ENCODE measurements around the gene KCNIP4. TPM values are rescaled to one million over a fixed set of nuclear protein-coding genes. Genes with fewer than 3 reads are reported as not detected.

The KCNIP4 gene
- total and polyA plus RNA-seq, 10 donors, result not detected

- H3K4me3 ChIP-seq, result no peak overlapping the region
- no peaks in the 10 kb centered on the region for H3K36me3 ChIP-seq
- TF ChIP-seq CTCF (IDR thresholded peaks at IDR 0.05 in 8 of 11, conservative IDR thresholded peaks at IDR 0.05 in 3 of 11), result no peak
- TF ChIP-seq POLR2AphosphoS5 (IDR thresholded peaks at IDR 0.05), result no peak
- TF ChIP-seq POLR2A (IDR thresholded peaks at IDR 0.05), result no peak
- 32 to 70% (median 58%) methylated on average over 2 of the region's 2 CpGs for WGBS, 5 donors
- H3K9me3 ChIP-seq, result no peaks in the 10 kb centered on the region
- H3K27ac ChIP-seq, result no peak overlapping the region
- no peaks in the 10 kb centered on the region for H3K4me1 ChIP-seq
- H3K27me3 ChIP-seq (replicated peaks in 1 of 7), result no peaks in the 10 kb centered on the region
- no peak for DNase-seq
- intact Hi-C loops (cut with DNase I; ENCODE audit: low total_unique reads), result no loop called here
Measured at GRCh38 chr4:21735866-21736265, 212.7 kb downstream of the KCNIP4 start.

- Histone ChIP-seq H3K4me3 (no peak overlapping the region), H3K4me1 (no peaks in the 10 kb centered on the region), H3K36me3 (no peaks in the 10 kb centered on the region), H3K27ac (no peak overlapping the region), H3K27me3 (replicated peaks in 1 of 7) (no peaks in the 10 kb centered on the region), H3K9me3 (no peaks in the 10 kb centered on the region)
- TF ChIP-seq POLR2A (IDR thresholded peaks at IDR 0.05) (no peak), CTCF (IDR thresholded peaks at IDR 0.05 in 8 of 11, conservative IDR thresholded peaks at IDR 0.05 in 3 of 11) (no peak), POLR2AphosphoS5 (IDR thresholded peaks at IDR 0.05) (no peak)
- 36 to 51% (median 38%) methylated on average over 3 of the region's 3 CpGs for WGBS, 5 donors
- no peak for DNase-seq
- intact Hi-C loops (cut with DNase I; ENCODE audit: low total_unique reads), result no loop called here
Measured at GRCh38 chr4:21733894-21734630, 214.5 kb downstream of the KCNIP4 start.

- Histone ChIP-seq H3K9me3 (no peaks in the 10 kb centered on the region), H3K4me1 (no peaks in the 10 kb centered on the region), H3K27ac (no peak overlapping the region), H3K36me3 (no peaks in the 10 kb centered on the region), H3K4me3 (no peak overlapping the region), H3K27me3 (replicated peaks in 1 of 7) (no peaks in the 10 kb centered on the region)
- DNase-seq, result no peak
- 30 to 60% (median 38%) methylated on average over 2 of the region's 2 CpGs for WGBS, 5 donors
- TF ChIP-seq CTCF (IDR thresholded peaks at IDR 0.05 in 8 of 11, conservative IDR thresholded peaks at IDR 0.05 in 3 of 11), result no peak
- TF ChIP-seq POLR2A (IDR thresholded peaks at IDR 0.05), result no peak
- no peak for TF ChIP-seq POLR2AphosphoS5 (IDR thresholded peaks at IDR 0.05)
- intact Hi-C loops (cut with DNase I; ENCODE audit: low total_unique reads), result no loop called here
Measured at GRCh38 chr4:21728304-21728703, 220.3 kb downstream of the KCNIP4 start.

GRCh38 chr4:21726255-21726815, 222.2 kb downstream of the KCNIP4 start:
- no peaks in the 10 kb centered on the region for H3K4me1 ChIP-seq
- TF ChIP-seq POLR2A (IDR thresholded peaks at IDR 0.05) (no peak), POLR2AphosphoS5 (IDR thresholded peaks at IDR 0.05) (no peak), CTCF (IDR thresholded peaks at IDR 0.05 in 8 of 11, conservative IDR thresholded peaks at IDR 0.05 in 3 of 11) (no peak)
- intact Hi-C loops (cut with DNase I; ENCODE audit: low total_unique reads), result no loop called here
- no peak overlapping the region for H3K4me3 ChIP-seq
- no peak overlapping the region for H3K27ac ChIP-seq
- H3K36me3 ChIP-seq, result no peaks in the 10 kb centered on the region
- 41 to 47% (median 46%) methylated on average over 5 of the region's 5 CpGs for WGBS, 5 donors
- no peaks in the 10 kb centered on the region for H3K27me3 ChIP-seq (replicated peaks in 1 of 7)
- DNase-seq, result no peak
- H3K9me3 ChIP-seq, result no peaks in the 10 kb centered on the region
